Esophagus squamous epithelium (tissue), 5 donors: Measurements from ENCODE around the gene ALG1L2. TPM values are rescaled to one million over a fixed set of nuclear protein-coding genes. Genes with fewer than 3 reads are reported as not detected.
"Not testable (repeated sequence)": the region's sequence is repeated elsewhere in the genome, so short reads cannot be mapped to it uniquely, and the experiment has no call there.

Experiments
- DNase-seq: peaks from one replicate; lab custom pipeline; 2025; lab: John Stamatoyannopoulos, UW
- H3K27ac ChIP-seq, 4 donors: fragments of 200-600 bp; sonication (generic); one replicate each; pipeline ENCODE4 v1.5.1; 2016 to 2019; ENCODE audit warnings: mild to moderate bottlenecking in 1 of 4
- H3K27me3 ChIP-seq, 4 donors: fragments of 200-600 bp; sonication (generic); 1 replicate in 3 of 4; 2 replicates in 1 of 4; pipeline versions ENCODE4 v1.5.1 to v1.6.0; 2017 to 2021; ENCODE audit warnings: antibody characterized with exemption in 1 of 4
- H3K36me3 ChIP-seq, 3 donors: fragments of 200-600 bp; sonication (generic); one replicate each; pipeline ENCODE4 v1.5.1; 2016 to 2019
- H3K4me1 ChIP-seq, 3 donors: fragments of 200-600 bp; sonication (generic); one replicate each; pipeline ENCODE4 v1.5.1; 2017 to 2019
- H3K4me3 ChIP-seq, 4 donors: fragments of 200-600 bp; sonication (generic); 1 replicate in 3 of 4; 2 replicates in 1 of 4; pipeline ENCODE4 v1.5.1; 2016 to 2019; ENCODE audit warnings: mild to moderate bottlenecking in 2 of 4, moderate library complexity in 1 of 4
- H3K9me3 ChIP-seq, 3 donors: fragments of 200-600 bp; sonication (generic); one replicate each; pipeline ENCODE4 v1.5.1; 2016 to 2019
- CTCF ChIP-seq, 6 experiments: fragments of 450-650 bp in 4 of 6; fragments of 200-600 bp in 2 of 6; sonication (generic) in 2 of 6; IDR thresholded peaks; one replicate each; pipeline ENCODE4 v1.5.1; 2016 to 2019; ENCODE audit warnings: antibody characterized with exemption in 6 of 6, mild to moderate bottlenecking in 4 of 6, moderate library complexity in 4 of 6
- POLR2A ChIP-seq, 4 donors: fragments of 450-650 bp; IDR thresholded peaks; one replicate each; pipeline ENCODE4 v1.6.1; 2017; ENCODE audit warnings: antibody characterized with exemption in 4 of 4, mild to moderate bottlenecking in 4 of 4, moderate library complexity in 3 of 4
- WGBS, 2 donors: methylation state at CpG; one replicate each; pipeline ENCODE4 v1.1.5; 2018; 5-methylcytosine and 5-hydroxymethylcytosine counted together
- intact Hi-C: fragments of 100-400 bp; cut with DNase I; formaldehyde crosslinking; loops from one replicate; pipeline ENCODE4 v1.15.0; 2022
- total RNA-seq, 4 donors: library from RNA; depleted of rRNA; stranded (reverse); fragments of >200 nt; gene quantifications; one replicate each; pipeline ENCODE4 v1.1.0, GENCODE V29; 2016
- donor health status: DM: yes; HTN: yes; CAD: no.

The ALG1L2 gene
- not detected for total RNA-seq

GRCh38 chr3:130081351-130081881 is at the start of gene ALG1L2:
Gene ALG1L2 (plus strand): TSS chr3:130081831. CDS start chr3:130082017, 186 bp downstream.
- Histone ChIP-seq H3K36me3 (no peaks in the 10 kb centered on the region), H3K27ac (no peak within 1 kb of the TSS), H3K4me3 (no peak within 1 kb of the TSS), H3K27me3 (no peaks in the 10 kb centered on the region), H3K9me3 (no peaks in the 10 kb centered on the region), H3K4me1 (no peaks in the 10 kb centered on the region)
- intact Hi-C loops, result no loop called here
- 35 to 43% methylated on average over 7 of the region's 7 CpGs for WGBS, 2 donors
- TF ChIP-seq POLR2A (IDR thresholded peaks at IDR 0.05) (no peak), CTCF (IDR thresholded peaks at IDR 0.05) (no peak)
- DNase-seq, result no peak

GRCh38 chr3:130037126-130037815 is 44.4 kb upstream of the ALG1L2 start:
- H3K27ac ChIP-seq, H3K36me3 ChIP-seq, H3K9me3 ChIP-seq, H3K4me1 ChIP-seq, intact Hi-C loops, DNase-seq, H3K4me3 ChIP-seq, H3K27me3 ChIP-seq: not testable (repeated sequence)
- WGBS, 2 donors, result 63 to 78% methylated on average over 9 to 13 of the region's 13 CpGs

GRCh38 chr3:130042736-130043135 is 38.9 kb upstream of the ALG1L2 start:
- H3K27ac ChIP-seq, H3K9me3 ChIP-seq, H3K36me3 ChIP-seq, H3K4me3 ChIP-seq, DNase-seq, H3K4me1 ChIP-seq, H3K27me3 ChIP-seq, intact Hi-C loops: not testable (repeated sequence)
- WGBS, 2 donors, result 46 to 65% methylated on average over 2 to 3 of the region's 3 CpGs

GRCh38 chr3:130043658-130044057 is 38.0 kb upstream of the ALG1L2 start:
- H3K27ac ChIP-seq, intact Hi-C loops, DNase-seq, H3K9me3 ChIP-seq, H3K4me3 ChIP-seq, H3K4me1 ChIP-seq, H3K36me3 ChIP-seq, H3K27me3 ChIP-seq: not testable (repeated sequence)
- WGBS, 2 donors, result 54 to 75% methylated on average over 3 of the region's 6 CpGs

- intact Hi-C loops, result no loop called here
- 73 to 95% methylated on average over 11 of the region's 11 CpGs for WGBS, 2 donors
- no peak overlapping the region for H3K27ac ChIP-seq
- H3K27me3 ChIP-seq, result no peaks in the 10 kb centered on the region
- no peaks in the 10 kb centered on the region for H3K36me3 ChIP-seq
- H3K4me1 ChIP-seq, result no peaks in the 10 kb centered on the region
- no peaks in the 10 kb centered on the region for H3K9me3 ChIP-seq
- TF ChIP-seq CTCF (IDR thresholded peaks at IDR 0.05), result no peak
- TF ChIP-seq POLR2A (IDR thresholded peaks at IDR 0.05), result no peak
- no peak overlapping the region for H3K4me3 ChIP-seq
- DNase-seq, result no peak
Observed at GRCh38 chr3:130044370-130044769, 37.3 kb upstream of the ALG1L2 start.

- Histone ChIP-seq H3K9me3 (no peaks in the 10 kb centered on the region), H3K27ac (no peak overlapping the region), H3K4me3 (no peak overlapping the region), H3K4me1 (no peaks in the 10 kb centered on the region), H3K27me3 (no peaks in the 10 kb centered on the region), H3K36me3 (no peaks in the 10 kb centered on the region)
- 49 to 75% methylated on average over 4 of the region's 6 CpGs for WGBS, 2 donors
- DNase-seq, result no peak
- intact Hi-C loops, result no loop called here
- no peak for TF ChIP-seq POLR2A (IDR thresholded peaks at IDR 0.05)
- no peak for TF ChIP-seq CTCF (IDR thresholded peaks at IDR 0.05)
Observed at GRCh38 chr3:130048726-130049125, 32.9 kb upstream of the ALG1L2 start.

- DNase-seq, H3K27ac ChIP-seq, H3K4me1 ChIP-seq, H3K36me3 ChIP-seq, intact Hi-C loops, H3K9me3 ChIP-seq, H3K27me3 ChIP-seq, H3K4me3 ChIP-seq: not testable (repeated sequence)
- WGBS, 2 donors, result 60 to 74% methylated on average over 2 to 5 of the region's 5 CpGs
Observed at GRCh38 chr3:130052366-130052765, 29.3 kb upstream of the ALG1L2 start.

- H3K4me1 ChIP-seq, H3K9me3 ChIP-seq, DNase-seq, H3K27me3 ChIP-seq, intact Hi-C loops, H3K27ac ChIP-seq, H3K4me3 ChIP-seq, H3K36me3 ChIP-seq: not testable (repeated sequence)
- WGBS, 2 donors, result 25% methylated on average over 1 of the region's 4 CpGs; no CpG with 5 or more reads in 1 of the 2 donors
Observed at GRCh38 chr3:130052965-130053364, 28.7 kb upstream of the ALG1L2 start.

- H3K27me3 ChIP-seq, H3K4me3 ChIP-seq, H3K36me3 ChIP-seq, intact Hi-C loops, DNase-seq, H3K9me3 ChIP-seq, H3K27ac ChIP-seq, H3K4me1 ChIP-seq: not testable (repeated sequence)
- WGBS, 2 donors, result 81 to 84% methylated on average over 8 to 13 of the region's 15 CpGs
Observed at GRCh38 chr3:130057536-130058266, 23.9 kb upstream of the ALG1L2 start.

- peak overlapping the region in 1 of 4 donors; percentile 51 for H3K27ac ChIP-seq
- H3K4me3 ChIP-seq, H3K36me3 ChIP-seq, H3K9me3 ChIP-seq, DNase-seq, H3K4me1 ChIP-seq, intact Hi-C loops, H3K27me3 ChIP-seq: not testable (repeated sequence)
- WGBS, 2 donors, result 90% methylated on average over 2 of the region's 4 CpGs; no CpG with 5 or more reads in 1 of the 2 donors
Observed at GRCh38 chr3:130058267-130058657, 23.4 kb upstream of the ALG1L2 start.
